MCF 10A (cell line): ENCODE measurements around the gene SCARB2. TPM values are rescaled to one million over a fixed set of nuclear protein-coding genes. Genes with fewer than 3 reads are reported as not detected.
"Not testable (repeated sequence)": the region's sequence is repeated elsewhere in the genome, so short reads cannot be mapped to it uniquely, and the experiment has no call there.

Experiments
- BruUV-seq: library from RNA; stranded (reverse); fragments of 400-500 nt; replicated peaks from 2 replicates; lab custom pipeline; 2021; lab: Mats Ljungman, UMichigan
- CTCF ChIA-PET: fragments of 300-600 bp; sonication (Branson Sonifier 250); formaldehyde crosslinking; extraction: SDS; loops from one replicate; lab custom pipeline; 2021; ENCODE audit warnings: antibody characterized with exemption, inconsistent platforms; lab: Yijun Ruan, JAX
- POLR2A ChIA-PET: fragments of 300-600, 350-650 bp; sonication (Branson Sonifier 250); formaldehyde crosslinking; extraction: SDS; loops from one replicate; lab custom pipeline; 2020; ENCODE audit warnings: antibody characterized with exemption, inconsistent platforms; lab: Yijun Ruan, JAX
- DNase-seq: peaks from one replicate; pipeline ENCODE4 v3.0.0-alpha.2; 2018; ENCODE audit not compliant: unreplicated experiment
- H3K27ac Mint-ChIP-seq: one replicate; pipeline ENCODE4 v1.8.0; 2022; ENCODE audit warnings: mild to moderate bottlenecking, low read depth, mixed read lengths; ENCODE audit not compliant: unreplicated experiment
- H3K27me3 Mint-ChIP-seq: one replicate; pipeline ENCODE4 v1.8.0; 2022; ENCODE audit warnings: mixed read lengths; ENCODE audit not compliant: insufficient read depth, unreplicated experiment
- H3K36me3 Mint-ChIP-seq: one replicate; pipeline ENCODE4 v1.8.0; 2022; ENCODE audit warnings: mild to moderate bottlenecking, moderate library complexity, mixed read lengths; ENCODE audit not compliant: insufficient read depth, unreplicated experiment
- H3K4me1 Mint-ChIP-seq: one replicate; pipeline ENCODE4 v1.8.0; 2022; ENCODE audit warnings: mixed read lengths; ENCODE audit not compliant: insufficient read depth, unreplicated experiment
- H3K4me3 Mint-ChIP-seq: one replicate; pipeline ENCODE4 v1.8.0; 2022; ENCODE audit warnings: mild to moderate bottlenecking, moderate library complexity, mixed read lengths; ENCODE audit not compliant: unreplicated experiment
- H3K9me3 Mint-ChIP-seq: one replicate; pipeline ENCODE4 v1.8.0; 2022; ENCODE audit warnings: mixed read lengths; ENCODE audit not compliant: unreplicated experiment
- intact Hi-C: fragments of 100-400 bp; cut with micrococcal nuclease; formaldehyde crosslinking; loops from 2 replicates; pipeline ENCODE4 v1.14.1; 2022
- total RNA-seq: library from RNA; stranded (reverse); gene quantifications from 2 replicates; pipeline ENCODE4 v1.2.3, GENCODE V29; 2022
- TF ChIP-seq, protein P1 (sequence below): fragments of 200-600 bp; IDR thresholded peaks from one replicate; pipeline ENCODE4 v1.8.0; 2022; ENCODE audit warnings: antibody characterized with exemption, mild to moderate bottlenecking; ENCODE audit not compliant: unreplicated experiment

Gene SCARB2
- total RNA-seq, 1 experiment from 2014 or later = 67.2 TPM

DNA sequence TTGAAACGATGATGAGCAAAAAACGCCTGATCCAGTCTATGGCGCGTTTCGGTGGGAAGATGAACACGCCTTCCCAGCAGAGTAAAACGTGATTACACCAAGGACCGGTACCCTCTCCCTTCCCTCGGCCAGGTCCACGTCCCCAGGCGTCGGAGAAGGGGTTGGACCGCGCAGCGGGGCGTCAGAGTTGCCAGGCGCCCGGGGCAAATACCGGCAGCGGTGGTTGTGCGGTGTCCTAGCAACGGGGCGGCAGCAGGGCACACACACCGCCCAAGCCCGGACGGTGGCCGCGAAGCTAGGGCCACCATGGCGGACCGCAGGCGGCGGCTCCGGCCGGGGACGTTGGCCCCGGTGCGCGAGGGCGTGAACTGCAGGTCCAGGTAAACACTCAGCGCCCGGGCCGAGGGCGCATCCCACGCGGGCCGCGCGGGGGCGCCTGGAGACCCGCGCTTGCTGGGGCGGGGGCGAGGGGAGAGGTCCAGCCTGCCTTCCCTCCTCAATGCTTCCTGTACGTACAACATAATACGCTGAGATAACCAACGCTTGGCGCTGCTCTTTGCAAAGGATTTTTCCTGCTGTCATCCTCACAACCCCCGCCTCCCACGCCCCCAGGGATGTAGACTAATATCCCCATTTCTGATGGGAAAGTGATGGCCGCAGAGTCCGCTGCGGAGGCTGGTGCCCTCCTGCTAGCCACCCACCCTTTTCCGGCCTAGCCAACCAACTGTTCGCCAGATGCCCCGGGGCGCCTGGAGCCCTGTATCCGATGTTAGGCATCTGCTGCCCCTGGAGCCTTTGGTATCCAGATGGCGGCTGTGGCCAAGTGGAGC is 38.0 kb upstream of the SCARB2 start, which contains the start of gene FAM47E:
TSS of gene FAM47E (plus strand) at position 281 of the 830 bp plus-strand sequence. CDS start at position 307, 26 bp downstream.
- ChIA-PET CTCF (interaction anchor here (0.5 to 4.2 kb wide), 9 partner anchors 11 to 237 kb away, joined by 3 to 28 read pairs (median 3); no protein-coding TSS in a partner anchor), POLR2A (interaction anchor here (0.8 to 2.0 kb wide), 11 partner anchors 16 to 55 kb away, joined by 3 to 9 read pairs (median 3); partner anchors contain the start of gene SCARB2)
- Mint-ChIP-seq H3K9me3 (no peaks in the 10 kb centered on the region), H3K36me3 (no peaks in the 10 kb centered on the region), H3K4me1 (no peaks in the 10 kb centered on the region), H3K27ac (peak within 1 kb of the TSS; percentile 7), H3K4me3 (peak within 1 kb of the TSS; percentile 70), H3K27me3 (peaks cover 47% of the 10 kb centered on the region)
- DNase-seq = peak; percentile 45
- intact Hi-C loops = loop anchor here (1.0 to 10.0 kb wide), 4 partner anchors 37 to 123 kb away; partner anchors contain the start of gene STBD1
- TF ChIP-seq, protein P1, sequence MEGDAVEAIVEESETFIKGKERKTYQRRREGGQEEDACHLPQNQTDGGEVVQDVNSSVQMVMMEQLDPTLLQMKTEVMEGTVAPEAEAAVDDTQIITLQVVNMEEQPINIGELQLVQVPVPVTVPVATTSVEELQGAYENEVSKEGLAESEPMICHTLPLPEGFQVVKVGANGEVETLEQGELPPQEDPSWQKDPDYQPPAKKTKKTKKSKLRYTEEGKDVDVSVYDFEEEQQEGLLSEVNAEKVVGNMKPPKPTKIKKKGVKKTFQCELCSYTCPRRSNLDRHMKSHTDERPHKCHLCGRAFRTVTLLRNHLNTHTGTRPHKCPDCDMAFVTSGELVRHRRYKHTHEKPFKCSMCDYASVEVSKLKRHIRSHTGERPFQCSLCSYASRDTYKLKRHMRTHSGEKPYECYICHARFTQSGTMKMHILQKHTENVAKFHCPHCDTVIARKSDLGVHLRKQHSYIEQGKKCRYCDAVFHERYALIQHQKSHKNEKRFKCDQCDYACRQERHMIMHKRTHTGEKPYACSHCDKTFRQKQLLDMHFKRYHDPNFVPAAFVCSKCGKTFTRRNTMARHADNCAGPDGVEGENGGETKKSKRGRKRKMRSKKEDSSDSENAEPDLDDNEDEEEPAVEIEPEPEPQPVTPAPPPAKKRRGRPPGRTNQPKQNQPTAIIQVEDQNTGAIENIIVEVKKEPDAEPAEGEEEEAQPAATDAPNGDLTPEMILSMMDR = peak; percentile 47
- BruUV-seq = no TSS peak

DNA sequence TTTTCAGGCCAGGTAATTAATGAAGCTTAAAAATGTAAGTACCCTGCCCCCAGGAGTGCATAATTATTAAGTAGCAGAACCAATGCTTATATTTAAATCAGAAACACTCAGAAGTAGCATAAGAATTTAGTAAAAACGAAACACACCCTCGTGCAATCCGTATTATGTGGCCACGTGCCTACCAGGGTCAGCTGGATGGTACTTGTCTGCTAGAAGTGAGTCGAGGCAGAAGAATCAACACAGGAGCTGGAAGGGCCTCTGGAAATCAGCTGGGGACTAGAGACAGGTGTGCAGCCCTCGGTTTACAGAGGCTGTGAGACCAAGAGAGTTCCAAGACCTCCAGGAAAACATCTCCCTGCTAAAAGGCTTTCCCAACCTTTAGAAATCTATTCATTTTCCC is 37.3 kb upstream of the SCARB2 start:
- Mint-ChIP-seq H3K9me3 (no peaks in the 10 kb centered on the region), H3K4me1 (no peaks in the 10 kb centered on the region), H3K36me3 (no peaks in the 10 kb centered on the region), H3K27me3 (peaks cover 49% of the 10 kb centered on the region), H3K4me3 (peak overlapping the region; percentile 70), H3K27ac (peak overlapping the region; percentile 7)
- TSS peak; percentile 62 for BruUV-seq
- POLR2A ChIA-PET = interaction anchor here (0.9 to 1.4 kb wide), 7 partner anchors 18 to 56 kb away, joined by 3 to 4 read pairs (median 3); partner anchors contain the start of gene SCARB2
- TF ChIP-seq, protein P1 = no peak
- DNase-seq = no peak
- CTCF ChIA-PET = interaction anchor here (0.5 to 4.2 kb wide), 12 partner anchors 9 to 180 kb away, joined by 3 to 28 read pairs (median 3); partner anchors contain the start of gene SCARB2
- intact Hi-C loops = loop anchor here (1.0 to 10.0 kb wide), 4 partner anchors 37 to 124 kb away; partner anchors contain the start of gene STBD1

DNA sequence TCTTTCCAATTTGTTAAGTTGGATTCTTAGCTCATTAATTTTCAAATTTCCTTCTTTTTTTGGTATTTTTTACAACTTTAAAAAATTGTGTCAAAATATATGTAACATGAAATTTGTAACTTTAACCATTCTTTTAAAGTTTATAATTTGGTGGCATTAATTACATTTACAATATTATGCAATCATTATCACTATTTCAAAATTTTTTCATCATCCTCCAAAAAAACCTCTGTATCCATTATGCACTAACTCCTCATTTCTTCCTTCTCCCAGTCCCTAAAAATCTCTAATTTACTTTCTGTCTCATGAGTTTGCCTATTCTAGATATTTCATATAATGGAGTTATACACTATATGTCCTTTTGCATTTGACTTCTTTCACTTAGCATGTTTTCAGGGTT is 33.2 kb upstream of the SCARB2 start:
- no peak overlapping the region for H3K27ac Mint-ChIP-seq
- no peaks in the 10 kb centered on the region for H3K36me3 Mint-ChIP-seq
- no peaks in the 10 kb centered on the region for H3K4me1 Mint-ChIP-seq
- no TSS peak for BruUV-seq
- TF ChIP-seq, protein P1 = no peak
- H3K4me3 Mint-ChIP-seq = no peak overlapping the region
- DNase-seq = no peak
- H3K27me3 Mint-ChIP-seq = peaks cover 26% of the 10 kb centered on the region
- H3K9me3 Mint-ChIP-seq = no peaks in the 10 kb centered on the region
- intact Hi-C loops = no loop called here
- POLR2A ChIA-PET = interaction anchor here (0.8 kb wide), 1 partner anchor 68 kb away, joined by 3 read pairs; no protein-coding TSS in a partner anchor
- CTCF ChIA-PET = interaction anchor here (1.5 kb wide), 1 partner anchor 32 kb away, joined by 4 read pairs; no protein-coding TSS in a partner anchor

DNA sequence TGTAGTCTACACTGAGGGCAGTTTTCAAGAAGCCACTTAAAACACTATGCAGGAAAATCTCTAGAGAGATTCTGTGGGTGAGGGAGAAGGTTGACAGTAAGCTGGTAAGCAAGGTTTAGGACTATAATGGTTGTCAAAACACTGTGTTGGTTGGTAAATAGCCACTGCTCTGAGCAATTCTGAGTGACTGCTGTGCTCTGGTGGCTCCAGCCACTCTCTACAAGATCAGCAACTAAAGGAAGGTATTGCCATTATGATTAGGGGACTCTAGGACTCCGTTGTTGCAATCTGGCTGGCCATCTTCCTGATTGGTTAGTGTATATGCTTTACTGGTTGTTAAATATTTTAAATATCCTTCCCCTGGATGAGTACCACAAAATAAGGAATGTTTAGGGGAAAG is 32.4 kb upstream of the SCARB2 start:
- ChIA-PET CTCF (interaction anchor here (0.6 to 1.5 kb wide), 4 partner anchors 31 to 647 kb away, joined by 3 to 4 read pairs (median 4); no protein-coding TSS in a partner anchor), POLR2A (interaction anchor here (0.8 kb wide), 1 partner anchor 67 kb away, joined by 3 read pairs; no protein-coding TSS in a partner anchor)
- Mint-ChIP-seq H3K36me3 (no peaks in the 10 kb centered on the region), H3K4me1 (no peaks in the 10 kb centered on the region), H3K9me3 (peaks cover 2% of the 10 kb centered on the region), H3K27me3 (peaks cover 26% of the 10 kb centered on the region), H3K27ac (no peak overlapping the region), H3K4me3 (no peak overlapping the region)
- TF ChIP-seq, protein P1 = no peak
- intact Hi-C loops = no loop called here
- no TSS peak for BruUV-seq
- DNase-seq = no peak

DNA sequence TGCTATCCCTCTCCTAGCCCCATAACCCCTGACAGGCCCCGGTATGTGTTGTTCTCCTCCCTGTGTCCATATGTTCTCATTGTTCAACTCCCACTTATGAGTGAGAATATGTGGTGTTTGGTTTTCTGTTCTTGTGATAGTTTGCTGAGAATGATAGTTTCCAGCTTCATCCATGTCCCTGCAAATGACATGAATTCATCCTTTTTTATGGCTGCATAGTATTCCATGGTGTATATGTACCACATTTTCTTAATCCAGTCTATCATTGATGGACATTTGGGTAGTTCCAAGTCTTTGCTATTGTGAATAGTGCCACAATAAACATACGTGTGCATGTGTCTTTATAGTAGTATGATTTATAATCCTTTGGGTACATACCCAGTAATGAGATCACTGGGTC is 30.3 kb upstream of the SCARB2 start:
- POLR2A ChIA-PET, H3K4me3 Mint-ChIP-seq, DNase-seq, intact Hi-C loops, CTCF ChIA-PET, BruUV-seq, H3K27ac Mint-ChIP-seq, H3K36me3 Mint-ChIP-seq, H3K4me1 Mint-ChIP-seq: not testable (repeated sequence)
- peaks cover 10% of the 10 kb centered on the region for H3K27me3 Mint-ChIP-seq
- H3K9me3 Mint-ChIP-seq = peaks cover 12% of the 10 kb centered on the region
